Measurements from ENCODE around the gene SLC25A19.

- TF ChIP-seq POLR2AphosphoS5 (IDR thresholded peaks at IDR 0.05; ENCODE audit: low read depth, low read length) (no peak), POLR2A (IDR thresholded peaks at IDR 0.05; ENCODE audit: low read depth, low read length) (no peak), SPI1 (IDR thresholded peaks at IDR 0.05; ENCODE audit: low read depth, low read length) (no peak)
These were observed 48.7 kb downstream of the SLC25A19 start for GRCh38 chr17:75240394-75241142.

All from GM12891 (cell line).